ENCODE results near the gene FAM110D.

FAM110D gene

GRCh38 chr1:26164036-26164860 is 5.4 kb downstream of the FAM110D start:
- DNase-seq = peak in 1 of 2 experiments; percentile 17

GRCh38 chr1:26164861-26165842 is 6.3 kb downstream of the FAM110D start:
- DNase-seq = no peak

- DNase-seq = no peak
Observed at GRCh38 chr1:26166719-26167281, 7.9 kb downstream of the FAM110D start.

GRCh38 chr1:26168410-26169197 is 9.7 kb downstream of the FAM110D start, which contains the start of gene C1orf232:
Gene C1orf232, minus strand, starts transcription at chr1:26168963. Its CDS starts 464 bp downstream, at chr1:26168499.
- no peak for DNase-seq

GRCh38 chr1:26169198-26169554 is 10.3 kb downstream of the FAM110D start:
- no peak for DNase-seq

- DNase-seq = peak; percentile 82 to 89
Observed at GRCh38 chr1:26169669-26170471, 11.0 kb downstream of the FAM110D start, which contains the start of gene ZNF593. Gene ZNF593, plus strand, starts transcription at chr1:26169908. Its CDS starts 76 bp downstream, at chr1:26169984.

- DNase-seq = no peak
Observed at GRCh38 chr1:26170472-26170821, 11.6 kb downstream of the FAM110D start.

GRCh38 chr1:26171084-26172072 is 12.5 kb downstream of the FAM110D start, which contains the start of gene ZNF593OS:
Gene ZNF593OS, minus strand, starts transcription at chr1:26171832. Its CDS starts 171 bp downstream, at chr1:26171661.
- no peak for DNase-seq

- DNase-seq = no peak
Observed at GRCh38 chr1:26175346-26175745, 16.5 kb downstream of the FAM110D start.

GRCh38 chr1:26177182-26177684 is 18.4 kb downstream of the FAM110D start, which contains the start of gene CNKSR1:
Gene CNKSR1, plus strand, starts transcription at chr1:26177491. Its CDS starts 57 bp downstream, at chr1:26177548.
- no peak for DNase-seq

GRCh38 chr1:26180010-26180506 is 21.2 kb downstream of the FAM110D start:
- no peak for DNase-seq

GRCh38 chr1:26181586-26182382 is 22.9 kb downstream of the FAM110D start:
- DNase-seq = no peak

GRCh38 chr1:26182383-26182696 is 23.5 kb downstream of the FAM110D start:
- DNase-seq = no peak

- DNase-seq = no peak
Observed at GRCh38 chr1:26184086-26184485, 25.2 kb downstream of the FAM110D start.

GRCh38 chr1:26184883-26185282 is 26.0 kb downstream of the FAM110D start:
- no peak for DNase-seq

GRCh38 chr1:26187882-26188281 is 29.0 kb downstream of the FAM110D start:
- DNase-seq = no peak

- no peak for DNase-seq
Observed at GRCh38 chr1:26188477-26188876, 29.6 kb downstream of the FAM110D start.

- no peak for DNase-seq
Observed at GRCh38 chr1:26189331-26189730, 30.5 kb downstream of the FAM110D start.

GRCh38 chr1:26189751-26190275 is 30.9 kb downstream of the FAM110D start:
- DNase-seq = no peak

Data from SHP77 (cell line).